Osteocyte (in vitro differentiated cells): Measurements from ENCODE around the gene RAB38. TPM values are rescaled to one million over a fixed set of nuclear protein-coding genes. Genes with fewer than 3 reads are reported as not detected.

ENCODE experiments used
- DNase-seq: peaks from one replicate; pipeline ENCODE4 v3.0.0; 2021; ENCODE audit warnings: mixed read lengths; ENCODE audit not compliant: unreplicated experiment; ENCODE audit errors: extremely low spot score
- H3K27ac Mint-ChIP-seq: one replicate; pipeline ENCODE4 v1.8.0; 2021; ENCODE audit warnings: mild to moderate bottlenecking, mixed read lengths; ENCODE audit not compliant: unreplicated experiment
- H3K27me3 Mint-ChIP-seq: one replicate; pipeline ENCODE4 v1.8.0; 2021; ENCODE audit warnings: mixed read lengths; ENCODE audit not compliant: unreplicated experiment
- H3K36me3 Mint-ChIP-seq: one replicate; pipeline ENCODE4 v1.8.0; 2021; ENCODE audit warnings: mixed read lengths; ENCODE audit not compliant: unreplicated experiment
- H3K4me1 Mint-ChIP-seq: one replicate; pipeline ENCODE4 v1.8.0; 2021; ENCODE audit warnings: mixed read lengths; ENCODE audit not compliant: unreplicated experiment
- H3K4me3 Mint-ChIP-seq: one replicate; pipeline ENCODE4 v1.8.0; 2021; ENCODE audit warnings: mild to moderate bottlenecking, moderate library complexity, mixed read lengths; ENCODE audit not compliant: unreplicated experiment
- H3K9me3 Mint-ChIP-seq: one replicate; pipeline ENCODE4 v1.8.0; 2021; ENCODE audit warnings: mixed read lengths; ENCODE audit not compliant: unreplicated experiment
- total RNA-seq: library from RNA; stranded (reverse); gene quantifications from 2 replicates; pipeline ENCODE4 v1.2.1, GENCODE V29; 2021
- TF ChIP-seq, protein P1 (sequence below): fragments of 200-600 bp; sonication (generic); IDR thresholded peaks from 2 replicates; pipeline ENCODE4 v1.5.0; 2021; ENCODE audit warnings: antibody characterized with exemption, mild to moderate bottlenecking, moderate library complexity

The RAB38 gene
- total RNA-seq, 1 donor from 2014 or later, result not detected

DNA sequence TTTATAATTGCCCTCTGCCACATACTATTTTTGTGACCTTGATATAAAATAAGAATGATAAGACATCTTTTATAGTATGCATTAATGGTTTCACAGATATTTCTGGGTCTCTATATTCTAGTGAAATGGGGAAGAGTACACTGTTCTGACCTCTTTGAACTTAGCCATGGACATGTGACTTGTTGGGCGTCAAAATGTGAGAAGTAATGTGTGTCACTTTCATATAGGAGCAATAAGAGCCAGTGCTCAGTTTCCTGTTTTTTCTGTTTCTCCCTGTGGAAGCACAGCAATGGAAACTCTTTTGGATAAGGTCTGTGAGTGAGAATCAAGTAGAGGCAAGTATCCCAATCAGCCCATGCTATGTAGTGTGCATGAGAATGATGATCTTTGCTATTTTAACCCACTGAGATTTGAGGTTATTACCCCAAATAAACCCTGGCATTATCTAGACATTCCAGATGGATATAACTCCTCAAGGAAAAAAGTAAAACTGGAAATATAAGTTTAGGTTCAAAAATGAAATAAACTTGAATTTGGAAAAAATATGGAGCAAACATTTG is 60.7 kb downstream of the RAB38 start:
- Mint-ChIP-seq H3K9me3 (no peaks in the 10 kb centered on the region), H3K27ac (no peak overlapping the region), H3K27me3 (no peaks in the 10 kb centered on the region), H3K36me3 (no peaks in the 10 kb centered on the region), H3K4me3 (no peak overlapping the region), H3K4me1 (no peaks in the 10 kb centered on the region)
- DNase-seq, result no peak
- TF ChIP-seq, protein P1, sequence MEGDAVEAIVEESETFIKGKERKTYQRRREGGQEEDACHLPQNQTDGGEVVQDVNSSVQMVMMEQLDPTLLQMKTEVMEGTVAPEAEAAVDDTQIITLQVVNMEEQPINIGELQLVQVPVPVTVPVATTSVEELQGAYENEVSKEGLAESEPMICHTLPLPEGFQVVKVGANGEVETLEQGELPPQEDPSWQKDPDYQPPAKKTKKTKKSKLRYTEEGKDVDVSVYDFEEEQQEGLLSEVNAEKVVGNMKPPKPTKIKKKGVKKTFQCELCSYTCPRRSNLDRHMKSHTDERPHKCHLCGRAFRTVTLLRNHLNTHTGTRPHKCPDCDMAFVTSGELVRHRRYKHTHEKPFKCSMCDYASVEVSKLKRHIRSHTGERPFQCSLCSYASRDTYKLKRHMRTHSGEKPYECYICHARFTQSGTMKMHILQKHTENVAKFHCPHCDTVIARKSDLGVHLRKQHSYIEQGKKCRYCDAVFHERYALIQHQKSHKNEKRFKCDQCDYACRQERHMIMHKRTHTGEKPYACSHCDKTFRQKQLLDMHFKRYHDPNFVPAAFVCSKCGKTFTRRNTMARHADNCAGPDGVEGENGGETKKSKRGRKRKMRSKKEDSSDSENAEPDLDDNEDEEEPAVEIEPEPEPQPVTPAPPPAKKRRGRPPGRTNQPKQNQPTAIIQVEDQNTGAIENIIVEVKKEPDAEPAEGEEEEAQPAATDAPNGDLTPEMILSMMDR, result no peak

DNA sequence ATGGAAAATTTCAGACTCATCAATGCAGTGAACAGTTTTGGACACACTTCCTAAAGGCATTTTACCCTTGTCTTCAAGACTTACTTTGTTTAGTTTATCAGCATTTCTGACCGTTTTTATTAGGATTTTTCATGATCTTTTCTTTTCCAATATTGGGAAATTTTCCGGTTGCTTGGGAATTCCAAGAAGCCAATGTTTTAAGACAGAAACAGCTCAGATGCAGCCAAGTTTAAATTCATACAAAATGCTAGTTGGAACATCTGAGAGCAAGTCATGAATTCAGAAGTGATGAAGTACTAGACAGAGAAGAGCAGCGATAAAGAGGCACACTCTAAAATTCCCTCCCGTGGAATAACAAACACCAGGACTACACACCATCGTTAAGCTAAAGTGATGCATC is 68.6 kb downstream of the RAB38 start:
- no peaks in the 10 kb centered on the region for H3K4me1 Mint-ChIP-seq
- H3K27me3 Mint-ChIP-seq, result peaks cover 4% of the 10 kb centered on the region
- TF ChIP-seq, protein P1, result no peak
- H3K36me3 Mint-ChIP-seq, result no peaks in the 10 kb centered on the region
- peaks cover 6% of the 10 kb centered on the region for H3K9me3 Mint-ChIP-seq
- H3K27ac Mint-ChIP-seq, result no peak overlapping the region
- no peak overlapping the region for H3K4me3 Mint-ChIP-seq
- DNase-seq, result no peak

DNA sequence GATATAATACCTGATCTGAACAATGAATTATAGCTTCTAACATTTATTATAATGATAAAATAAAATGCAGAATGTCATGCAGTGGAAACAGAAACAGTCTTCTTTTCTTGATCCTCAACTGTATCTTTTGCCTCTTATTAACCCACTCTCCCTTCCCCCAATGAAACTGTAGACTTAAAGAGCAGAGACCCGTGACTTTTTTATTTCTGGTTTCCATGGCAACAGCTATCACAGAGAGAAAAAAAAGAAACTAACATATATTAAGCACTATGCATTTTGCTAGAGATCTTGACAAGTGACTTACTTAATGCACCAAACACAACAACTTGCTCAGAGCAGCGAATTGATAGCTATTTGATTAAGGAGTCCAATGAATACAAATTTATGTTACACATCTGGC is 69.3 kb downstream of the RAB38 start:
- TF ChIP-seq, protein P1, result no peak
- Mint-ChIP-seq H3K4me3 (no peak overlapping the region), H3K4me1 (no peaks in the 10 kb centered on the region), H3K27me3 (peaks cover 4% of the 10 kb centered on the region), H3K9me3 (peaks cover 6% of the 10 kb centered on the region), H3K27ac (no peak overlapping the region), H3K36me3 (no peaks in the 10 kb centered on the region)
- no peak for DNase-seq

DNA sequence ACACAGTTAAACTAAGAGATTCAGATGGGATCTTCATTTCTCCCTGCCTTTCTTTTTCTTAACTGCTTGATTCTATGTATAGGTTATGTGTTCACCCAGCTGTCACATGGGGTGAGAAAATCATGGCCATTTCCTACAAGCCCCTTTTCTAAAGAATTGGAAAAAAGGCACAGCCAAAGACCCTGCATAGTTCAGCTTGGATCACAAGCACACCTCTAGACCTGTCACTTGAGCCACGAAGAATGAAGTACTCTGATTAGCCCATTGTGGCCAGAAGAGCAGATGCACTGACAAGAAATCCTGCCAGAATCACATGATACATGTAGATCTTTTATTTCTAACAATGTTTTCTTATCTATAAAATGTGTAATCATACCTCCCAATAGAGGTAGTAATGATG is 69.7 kb downstream of the RAB38 start:
- Mint-ChIP-seq H3K4me1 (no peaks in the 10 kb centered on the region), H3K36me3 (no peaks in the 10 kb centered on the region), H3K27ac (no peak overlapping the region), H3K9me3 (peaks cover 6% of the 10 kb centered on the region), H3K4me3 (no peak overlapping the region), H3K27me3 (peaks cover 4% of the 10 kb centered on the region)
- DNase-seq, result no peak
- TF ChIP-seq, protein P1, result no peak

DNA sequence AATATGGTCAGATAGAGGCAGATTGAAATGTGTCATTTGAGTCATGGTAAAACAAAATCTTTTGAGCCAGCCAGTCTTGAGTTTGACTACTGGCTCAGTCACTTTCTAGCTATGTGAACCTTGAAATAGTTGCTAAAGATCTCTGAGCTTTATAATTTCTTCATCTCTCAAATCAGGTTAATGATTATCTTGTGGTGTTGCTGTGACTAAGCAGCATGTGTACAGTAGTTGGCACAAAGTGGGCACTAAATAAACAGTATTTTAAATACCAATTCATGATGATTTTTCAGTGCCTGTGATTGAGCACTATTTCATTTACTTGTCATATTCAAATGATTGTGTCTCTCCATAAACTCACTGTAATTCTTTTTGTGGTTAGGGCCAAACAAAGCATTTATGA is 70.8 kb downstream of the RAB38 start:
- TF ChIP-seq, protein P1, result no peak
- Mint-ChIP-seq H3K27me3 (peaks cover 4% of the 10 kb centered on the region), H3K4me3 (no peak overlapping the region), H3K36me3 (no peaks in the 10 kb centered on the region), H3K9me3 (peaks cover 6% of the 10 kb centered on the region), H3K27ac (no peak overlapping the region), H3K4me1 (no peaks in the 10 kb centered on the region)
- DNase-seq, result no peak
